Activated effector memory CD4-positive, alpha-beta T cell treated with anti-CD3 and anti-CD28 coated beads, Interleukin-2, amount 50 U/mL, for 16 hours (primary cell): ENCODE data around the gene SPNS2.

Source experiments
- DNase-seq: peaks from one replicate; pipeline ENCODE4 v3.0.0-alpha.2; 2020

The SPNS2 gene

DNA sequence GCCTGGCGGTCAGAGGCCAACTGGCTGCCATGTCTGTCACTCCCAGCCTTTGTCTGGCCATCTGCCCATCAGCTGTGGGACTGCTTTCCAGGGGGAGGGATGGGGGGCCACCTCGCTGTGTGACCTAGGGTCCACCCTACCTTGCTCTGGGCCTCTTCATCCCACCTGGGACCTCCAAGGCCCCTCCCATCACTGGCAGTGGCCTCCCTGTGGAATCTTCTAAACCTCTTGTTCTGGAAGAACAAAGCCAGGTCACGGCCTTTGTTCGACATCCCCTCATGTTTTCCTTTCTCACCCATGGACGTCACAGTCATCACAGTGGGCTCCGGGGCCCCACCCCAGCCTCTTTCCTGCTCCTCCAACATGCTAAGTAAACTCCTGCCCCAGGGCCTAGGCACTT lies 24.0 kb downstream of the SPNS2 start:
- DNase-seq = no peak

DNA sequence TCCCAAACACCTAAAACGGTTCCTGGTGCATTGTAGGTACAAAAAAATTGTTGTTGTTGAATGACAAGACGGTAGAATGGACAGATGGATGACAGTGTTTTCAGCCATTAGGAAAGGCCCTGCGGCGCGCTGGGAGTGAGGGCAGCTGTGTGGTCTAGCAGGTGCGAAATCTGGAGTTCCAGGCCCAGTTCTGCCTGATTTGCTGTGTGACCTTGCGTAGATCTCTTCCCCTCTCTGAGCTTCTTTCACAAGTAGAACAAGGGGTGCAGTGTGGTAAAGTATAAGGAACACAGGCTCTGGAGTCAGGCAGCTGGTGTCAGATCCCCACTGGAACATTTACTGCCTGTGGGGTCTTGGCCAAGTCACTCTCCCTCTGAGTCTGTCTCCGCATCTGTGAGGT lies 25.3 kb downstream of the SPNS2 start:
- no peak for DNase-seq

DNA sequence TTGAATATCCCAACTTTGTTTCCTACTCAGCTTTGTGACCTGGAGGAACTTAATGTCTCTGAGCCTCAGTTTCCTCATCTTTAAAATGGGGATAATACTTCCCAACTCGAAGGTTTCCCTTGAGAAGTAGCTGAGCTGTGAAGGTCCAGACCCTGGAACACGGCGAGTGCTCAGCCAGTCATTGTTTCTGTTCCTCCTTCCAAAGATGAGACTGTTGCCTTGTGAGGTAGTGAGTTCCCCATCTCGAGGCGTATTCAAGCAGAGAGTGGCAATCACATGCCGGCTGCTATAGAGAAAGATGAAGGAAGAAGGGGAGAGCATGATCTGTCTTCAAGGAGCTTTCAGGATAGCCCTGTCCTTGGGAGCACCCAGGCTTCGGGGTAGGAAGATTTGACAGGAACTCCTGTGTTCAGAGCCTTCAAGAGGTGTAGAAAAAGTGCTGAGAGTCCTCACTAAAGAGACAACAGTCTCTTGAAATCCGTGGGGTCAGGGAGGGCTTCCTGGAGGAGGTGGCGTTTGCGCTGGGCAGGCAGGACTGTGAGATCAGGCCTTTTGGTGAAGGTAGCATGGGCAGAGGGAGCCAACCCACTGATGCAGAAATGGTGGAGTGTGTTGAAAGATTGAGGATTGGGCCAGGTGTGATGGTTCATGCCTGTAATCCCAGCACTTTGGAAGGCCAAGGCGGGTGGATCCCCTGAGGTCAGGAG lies 27.2 kb downstream of the SPNS2 start:
- no peak for DNase-seq

DNA sequence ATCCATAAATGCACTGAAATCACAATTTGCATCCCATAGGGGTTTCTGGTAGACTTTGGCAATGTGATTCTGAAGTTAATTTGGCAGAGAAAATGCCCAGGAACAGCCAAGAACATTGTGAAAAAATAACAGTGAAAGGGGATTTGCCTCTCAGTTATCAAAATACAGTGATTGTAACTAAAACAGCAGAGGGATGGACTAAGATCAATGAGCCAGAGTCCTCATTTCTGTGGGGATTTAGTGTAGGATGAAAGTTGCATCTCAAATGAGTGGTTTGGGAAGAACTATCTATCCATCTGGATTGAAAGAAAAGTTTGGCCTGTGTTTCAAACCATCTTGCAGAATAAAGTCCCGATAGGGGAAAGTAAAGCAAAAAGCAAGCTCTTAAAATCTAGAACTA lies 28.5 kb downstream of the SPNS2 start:
- no peak for DNase-seq

DNA sequence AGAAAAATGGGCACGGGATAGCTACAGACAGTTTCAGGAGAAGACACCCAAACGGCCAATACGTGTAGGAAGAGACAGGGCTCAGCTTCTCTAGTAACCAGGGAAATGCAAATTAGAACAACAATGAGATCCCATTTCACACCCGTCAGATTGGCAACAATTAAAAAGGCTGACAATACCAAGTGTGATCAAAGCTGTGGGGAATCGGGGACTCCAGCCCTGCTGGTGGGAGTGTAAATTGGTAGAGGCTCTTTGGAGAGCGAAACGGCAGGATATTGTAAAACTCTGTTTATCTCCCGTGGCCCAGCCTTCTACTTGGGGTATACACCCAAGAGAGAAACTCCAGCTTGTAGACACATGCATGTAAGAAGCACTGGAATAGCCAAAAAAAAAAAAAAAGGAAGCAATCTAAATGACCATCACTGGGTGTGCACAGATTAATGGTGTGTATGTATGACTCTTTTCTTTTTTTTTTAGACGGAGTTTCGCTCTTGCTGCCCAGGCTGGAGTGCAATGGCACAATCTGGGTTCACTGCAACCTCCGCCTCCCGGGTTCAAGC lies 29.0 kb downstream of the SPNS2 start:
- no peak for DNase-seq

DNA sequence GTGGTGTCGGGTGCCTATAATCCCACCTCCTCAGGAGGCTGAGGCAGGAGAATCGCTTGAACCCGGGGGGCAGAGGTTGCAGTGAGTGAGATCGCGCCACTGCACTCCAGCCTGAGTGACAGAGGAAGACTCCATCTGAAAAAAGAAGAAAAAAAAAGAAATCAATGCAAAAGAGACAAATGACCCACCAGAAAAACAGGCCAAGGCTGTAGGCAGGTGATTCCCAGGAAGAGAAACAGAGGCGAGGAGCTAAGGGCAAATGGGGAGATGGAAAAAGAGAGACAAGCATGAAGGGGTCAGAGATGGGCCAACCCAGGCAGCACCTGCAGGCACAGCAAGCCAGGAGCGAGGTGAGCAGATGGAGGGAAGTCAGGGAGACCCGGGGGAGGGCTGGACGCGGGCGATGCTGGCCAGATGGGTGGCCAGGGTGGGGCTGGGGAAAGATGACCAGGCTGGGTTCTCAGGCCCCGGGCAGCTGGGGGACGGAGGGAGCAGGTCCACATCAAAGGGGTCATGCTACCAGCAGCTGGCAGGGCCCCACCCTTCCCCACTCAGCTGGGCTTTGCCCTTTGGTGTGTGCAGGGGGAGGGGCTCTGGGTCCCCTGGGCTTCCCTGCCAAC lies 31.0 kb downstream of the SPNS2 start:
- DNase-seq = no peak

DNA sequence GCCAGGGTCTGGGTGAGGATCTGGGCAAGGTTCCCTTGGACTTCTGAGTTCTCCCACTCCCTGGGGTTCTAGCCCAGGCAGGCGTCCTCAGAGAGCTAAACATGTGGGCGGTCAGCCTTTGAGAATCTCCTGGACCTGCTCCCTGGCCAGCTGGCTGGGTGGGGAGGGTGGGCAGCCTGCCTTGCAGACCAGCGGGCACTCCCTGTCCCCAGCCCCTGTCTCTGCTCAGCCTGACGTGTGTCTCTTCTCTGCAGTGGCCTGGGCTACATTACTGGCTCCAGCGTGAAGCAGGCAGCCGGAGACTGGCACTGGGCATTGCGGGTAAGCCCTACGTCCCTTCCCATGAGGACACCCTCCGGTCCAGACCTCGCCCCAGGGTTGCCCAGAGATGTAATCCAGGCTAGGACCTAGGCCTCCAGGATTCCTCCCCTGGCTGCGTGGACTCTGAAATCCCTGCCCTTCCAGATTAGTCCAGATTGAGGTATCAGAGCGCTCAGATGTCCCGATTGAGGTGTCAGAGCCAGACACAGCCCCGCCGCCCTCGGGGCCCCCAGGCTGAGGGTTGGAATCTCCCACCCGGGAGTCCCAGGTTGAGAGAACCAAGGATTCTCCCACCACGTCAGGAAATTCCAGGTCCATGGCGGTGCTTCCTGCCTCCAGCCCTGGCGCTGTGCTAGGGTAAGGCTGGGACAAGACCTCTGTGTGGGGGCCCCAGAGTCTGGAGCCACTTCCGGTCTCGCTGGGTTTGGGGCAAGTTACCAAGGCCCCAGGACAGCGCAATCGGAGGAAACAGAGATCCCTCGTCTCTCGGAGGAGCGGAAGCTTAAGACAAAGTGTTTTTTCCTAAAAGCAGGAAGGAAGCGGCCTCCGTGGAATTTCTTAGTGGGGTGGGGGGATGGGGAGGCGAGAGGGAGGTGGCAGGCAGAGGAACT lies 32.4 kb downstream of the SPNS2 start:
- DNase-seq = no peak

DNA sequence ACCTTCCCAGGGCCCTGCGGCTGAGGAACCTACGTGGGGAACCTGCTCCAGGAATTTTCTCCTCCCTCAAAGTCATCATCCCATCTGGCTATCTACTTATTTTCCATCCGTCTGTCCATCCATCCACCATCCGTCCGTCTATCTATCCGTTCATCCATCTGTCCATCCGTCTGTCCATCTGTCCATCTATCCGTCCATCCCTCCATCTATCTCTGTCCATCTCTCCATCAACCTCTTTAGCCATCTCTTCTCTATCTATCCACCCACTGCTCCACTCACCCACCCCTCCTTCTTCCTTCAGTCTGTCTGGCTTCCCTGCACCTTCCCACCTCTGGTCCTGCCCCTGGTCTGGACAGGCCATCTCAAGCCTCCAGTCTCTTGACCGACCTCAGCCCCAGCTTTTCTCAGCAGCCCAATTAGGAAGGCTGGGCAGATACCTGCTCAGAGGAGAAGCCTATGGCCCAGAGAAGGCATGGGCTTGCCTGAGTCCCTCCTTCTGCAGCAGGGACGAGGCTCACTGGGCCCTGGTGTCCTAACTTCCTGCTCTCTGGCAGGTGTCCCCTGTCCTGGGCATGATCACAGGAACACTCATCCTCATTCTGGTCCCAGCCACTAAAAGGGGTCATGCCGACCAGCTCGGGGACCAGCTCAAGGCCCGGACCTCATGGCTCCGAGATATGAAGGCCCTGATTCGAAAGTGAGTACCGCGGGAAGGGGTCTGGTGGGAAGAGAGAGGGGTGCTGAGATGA lies 33.5 kb downstream of the SPNS2 start:
- DNase-seq = no peak

DNA sequence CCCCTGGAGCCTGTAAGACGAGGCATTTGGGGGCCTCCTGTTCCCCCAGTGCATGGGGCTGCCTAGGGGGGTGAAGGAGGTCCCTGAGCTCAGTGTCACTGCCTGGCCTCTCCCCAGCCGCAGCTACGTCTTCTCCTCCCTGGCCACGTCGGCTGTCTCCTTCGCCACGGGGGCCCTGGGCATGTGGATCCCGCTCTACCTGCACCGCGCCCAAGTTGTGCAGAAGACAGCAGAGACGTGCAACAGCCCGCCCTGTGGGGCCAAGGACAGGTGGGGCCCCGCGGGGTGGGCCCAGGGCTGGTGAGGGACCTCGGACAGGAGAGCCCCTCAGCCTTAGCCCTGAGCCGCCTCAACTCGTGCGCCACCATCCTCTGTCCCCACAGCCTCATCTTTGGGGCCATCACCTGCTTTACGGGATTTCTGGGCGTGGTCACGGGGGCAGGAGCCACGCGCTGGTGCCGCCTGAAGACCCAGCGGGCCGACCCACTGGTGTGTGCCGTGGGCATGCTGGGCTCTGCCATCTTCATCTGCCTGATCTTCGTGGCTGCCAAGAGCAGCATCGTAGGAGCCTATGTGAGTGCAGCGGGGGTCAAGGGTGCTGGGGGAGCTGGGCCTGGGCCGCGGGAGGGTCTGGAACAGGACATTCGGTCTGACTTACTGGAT lies 34.3 kb downstream of the SPNS2 start:
- DNase-seq = no peak

DNA sequence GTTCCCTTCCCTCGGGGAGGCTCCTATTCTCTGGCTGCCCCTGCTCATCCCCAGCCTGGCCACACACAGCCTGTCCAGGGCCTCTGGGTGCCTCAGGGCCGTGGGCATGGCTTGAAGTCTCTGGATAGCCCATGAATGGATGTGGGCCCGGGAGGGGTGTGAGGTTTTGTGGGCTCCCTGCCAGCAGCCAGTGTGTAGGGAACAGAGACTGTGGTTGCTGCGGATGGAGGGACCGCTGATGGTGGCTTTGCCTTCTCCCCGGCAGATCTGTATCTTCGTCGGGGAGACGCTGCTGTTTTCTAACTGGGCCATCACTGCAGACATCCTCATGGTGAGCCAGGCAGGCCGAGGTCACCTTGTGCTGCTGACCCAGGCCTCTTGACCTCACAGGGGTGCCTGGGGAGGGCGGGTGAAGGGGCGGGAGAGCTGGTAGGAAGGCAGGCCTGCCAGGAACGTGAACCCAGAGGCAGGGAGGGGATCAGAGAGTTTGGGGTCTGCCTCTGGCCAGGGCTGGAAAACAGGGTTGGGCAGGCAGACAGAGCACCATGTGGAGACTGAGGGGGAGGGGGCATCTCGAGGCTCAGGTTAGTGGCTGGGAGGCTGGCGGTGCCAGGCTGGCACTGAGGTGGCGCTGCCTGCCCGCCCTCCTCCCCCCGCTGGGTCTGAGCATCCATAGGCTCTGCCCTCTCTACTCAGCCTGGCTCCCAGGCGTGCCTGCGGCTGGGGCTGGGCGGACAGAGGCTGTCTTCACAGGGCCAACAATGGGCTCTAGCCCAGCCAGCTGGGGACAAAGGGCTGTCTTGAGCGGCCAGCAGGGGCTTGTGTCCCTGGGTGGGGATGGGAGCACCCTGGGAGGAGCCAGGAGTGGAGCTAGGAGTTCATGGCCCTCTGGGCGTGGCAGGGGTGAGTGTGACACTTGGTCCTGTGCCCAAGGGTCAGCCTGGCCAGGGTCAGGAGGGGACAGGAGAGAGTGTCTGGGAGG lies 35.1 kb downstream of the SPNS2 start:
- no peak for DNase-seq

DNA sequence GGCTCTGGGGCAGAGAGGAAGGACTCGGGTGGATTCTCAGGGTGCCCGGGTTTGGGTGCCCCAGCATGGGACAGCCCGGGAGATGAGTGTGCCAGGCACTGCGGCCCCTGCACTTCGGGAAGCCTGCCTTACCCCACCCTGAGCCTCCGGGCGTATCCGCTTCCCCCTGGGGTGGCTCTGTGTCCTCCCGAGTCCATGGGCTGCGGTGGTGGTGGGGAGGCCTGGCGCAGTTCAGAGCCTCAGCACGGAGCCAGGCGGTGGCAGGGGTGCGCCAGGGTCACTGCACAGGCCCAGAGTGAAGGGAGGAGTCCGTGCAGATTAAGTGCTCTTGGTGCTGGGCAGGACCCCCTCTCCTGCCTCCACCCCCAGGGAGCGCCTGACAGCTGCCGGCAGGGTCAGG lies 35.8 kb downstream of the SPNS2 start:
- DNase-seq = no peak

DNA sequence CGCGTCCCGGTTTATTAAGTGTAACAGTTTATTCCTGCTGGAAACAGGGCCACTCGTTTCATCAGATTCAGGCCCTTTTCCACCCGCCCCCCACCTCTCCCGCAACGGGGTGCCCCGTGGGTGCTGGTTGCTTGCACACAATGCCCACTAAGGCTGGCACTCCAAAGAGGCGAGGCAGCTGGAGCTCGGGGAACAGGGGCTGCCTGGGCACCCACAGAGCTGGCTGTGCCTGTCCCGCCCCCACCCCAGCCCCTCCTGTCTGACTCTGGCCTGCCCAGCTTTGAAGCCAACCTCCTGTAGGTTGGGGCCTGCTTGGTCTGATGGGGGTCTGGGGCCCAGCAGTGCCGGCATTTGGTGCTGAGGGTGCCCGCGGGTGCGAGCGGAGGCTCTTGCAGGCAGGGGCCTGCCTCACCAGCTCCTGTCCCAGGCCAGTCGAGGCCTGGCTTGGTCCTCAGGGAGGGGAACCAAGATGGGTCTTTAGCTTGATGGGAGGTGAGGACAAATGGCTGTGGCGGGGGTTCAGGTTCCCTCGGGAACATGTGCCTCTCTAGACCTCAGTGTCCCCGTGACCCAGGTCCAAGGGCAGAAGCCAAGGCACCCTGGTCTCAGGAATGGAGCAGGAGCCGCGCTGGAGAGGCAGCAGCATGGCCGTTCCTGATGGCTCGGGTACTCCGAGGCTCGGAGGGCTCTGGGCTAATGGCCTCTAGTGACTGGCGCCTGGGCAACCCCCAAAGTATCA lies 36.4 kb downstream of the SPNS2 start:
- no peak for DNase-seq

DNA sequence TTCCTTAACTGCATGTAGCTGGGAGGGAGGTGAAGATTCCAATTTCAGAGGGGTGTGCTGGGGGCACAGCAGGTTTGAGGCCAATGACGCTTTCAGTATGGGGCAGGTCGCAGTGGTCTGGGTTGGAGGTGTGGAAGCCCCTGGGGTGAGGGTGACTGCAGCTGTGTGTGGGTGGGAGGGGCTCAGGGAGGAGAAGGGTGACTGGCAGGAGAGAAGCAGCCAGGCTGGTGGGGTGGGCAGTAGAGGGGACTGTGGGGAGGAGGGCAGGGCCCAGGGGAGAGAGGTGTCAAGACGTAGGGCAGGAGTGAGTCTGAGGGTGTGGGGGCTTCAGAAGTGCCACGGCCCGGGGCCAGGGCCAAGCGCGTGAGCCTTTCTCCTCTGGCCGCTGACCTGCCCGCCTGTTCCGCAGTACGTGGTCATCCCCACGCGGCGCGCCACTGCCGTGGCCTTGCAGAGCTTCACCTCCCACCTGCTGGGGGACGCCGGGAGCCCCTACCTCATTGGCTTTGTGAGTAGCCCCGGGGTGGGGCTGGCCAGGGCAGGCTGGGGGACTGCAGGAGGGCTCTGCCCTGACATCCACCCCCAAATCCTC lies 37.1 kb downstream of the SPNS2 start:
- DNase-seq = no peak

DNA sequence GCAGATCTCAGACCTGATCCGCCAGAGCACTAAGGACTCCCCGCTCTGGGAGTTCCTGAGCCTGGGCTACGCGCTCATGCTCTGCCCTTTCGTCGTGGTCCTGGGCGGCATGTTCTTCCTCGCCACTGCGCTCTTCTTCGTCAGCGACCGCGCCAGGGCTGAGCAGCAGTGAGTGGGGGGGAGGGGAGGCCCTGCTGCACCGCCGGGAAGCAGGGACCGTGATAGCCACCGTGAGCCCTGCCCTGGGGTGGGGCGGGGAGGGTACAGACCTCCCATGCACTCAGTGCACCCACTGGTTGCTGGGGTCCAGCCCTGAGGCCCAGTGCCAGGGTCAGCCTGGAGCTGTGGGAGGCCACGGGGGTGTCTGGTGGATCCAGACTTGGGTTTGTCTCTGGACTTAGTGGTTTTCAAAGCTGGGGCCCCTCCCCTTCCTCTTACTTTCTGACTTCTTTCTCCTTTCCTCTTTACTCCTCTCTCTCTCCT lies 37.6 kb downstream of the SPNS2 start:
- no peak for DNase-seq

DNA sequence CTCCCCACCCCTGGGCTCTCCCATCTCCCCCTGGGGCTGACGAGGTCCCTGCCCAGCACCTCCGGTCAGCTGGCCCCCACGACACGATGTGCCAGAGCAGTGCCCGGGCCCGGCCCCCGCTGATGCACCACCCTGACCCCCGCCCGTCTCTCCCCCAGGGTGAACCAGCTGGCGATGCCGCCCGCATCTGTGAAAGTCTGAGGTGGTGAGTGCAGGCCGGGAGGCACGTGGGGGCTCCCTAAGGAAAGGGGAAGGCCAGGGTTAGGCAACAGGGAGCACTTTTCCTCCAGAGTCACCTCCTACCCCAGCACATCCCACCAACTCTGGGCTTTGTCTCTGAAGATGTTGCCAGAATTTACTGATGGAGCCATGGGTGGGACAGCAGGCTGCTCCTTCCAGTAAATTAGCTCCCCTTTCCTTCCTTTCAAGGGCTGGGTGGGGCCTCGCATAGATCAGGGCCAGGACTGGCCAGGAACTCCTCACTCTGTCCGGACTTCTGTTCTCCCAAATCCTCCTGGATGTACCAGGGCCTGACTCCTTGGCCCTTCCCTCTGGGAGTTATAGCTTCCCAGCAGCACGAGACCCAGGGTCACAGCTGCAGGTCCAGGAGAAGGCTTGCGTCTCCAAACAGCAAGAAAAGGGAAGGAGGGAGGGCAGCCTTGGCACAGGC lies 38.2 kb downstream of the SPNS2 start:
- DNase-seq = no peak

DNA sequence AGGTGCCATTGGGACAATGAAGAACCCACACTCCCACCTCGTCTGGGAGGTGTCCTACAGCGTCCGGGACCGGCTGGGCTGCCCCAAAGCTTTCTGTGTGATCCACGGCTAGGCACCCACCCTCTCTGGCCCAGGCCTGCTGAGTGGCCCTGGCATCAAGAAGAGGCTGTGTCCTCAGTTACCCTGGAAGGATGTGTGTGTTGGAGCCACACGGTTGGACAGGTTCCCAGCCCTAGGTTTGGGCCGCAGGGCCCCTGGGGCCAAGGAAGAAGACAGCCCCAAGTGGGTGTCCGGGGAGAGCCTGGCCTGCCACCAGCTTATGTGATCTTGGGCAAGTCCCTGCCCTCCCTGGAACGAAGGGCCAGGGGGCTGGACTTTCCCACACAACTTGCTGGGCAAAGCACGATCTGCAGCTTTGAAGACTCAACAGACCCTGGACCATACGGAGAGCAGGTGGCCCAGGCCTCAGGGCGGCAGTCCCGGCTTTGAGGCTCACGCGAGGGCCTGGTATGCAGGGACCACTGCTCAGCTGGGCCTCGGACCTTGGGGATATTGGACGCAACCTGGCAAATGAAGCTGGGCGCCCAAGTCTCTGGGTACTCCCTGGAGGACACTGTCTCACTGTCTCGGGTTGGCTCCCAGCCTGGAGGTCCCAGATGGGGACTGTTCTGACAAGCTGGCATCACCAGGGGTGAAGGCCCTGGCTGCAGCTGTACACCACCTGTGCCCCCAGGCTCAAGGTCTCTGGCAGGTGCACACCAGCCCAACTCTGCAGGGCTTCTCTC lies 39.0 kb downstream of the SPNS2 start:
- no peak for DNase-seq

DNA sequence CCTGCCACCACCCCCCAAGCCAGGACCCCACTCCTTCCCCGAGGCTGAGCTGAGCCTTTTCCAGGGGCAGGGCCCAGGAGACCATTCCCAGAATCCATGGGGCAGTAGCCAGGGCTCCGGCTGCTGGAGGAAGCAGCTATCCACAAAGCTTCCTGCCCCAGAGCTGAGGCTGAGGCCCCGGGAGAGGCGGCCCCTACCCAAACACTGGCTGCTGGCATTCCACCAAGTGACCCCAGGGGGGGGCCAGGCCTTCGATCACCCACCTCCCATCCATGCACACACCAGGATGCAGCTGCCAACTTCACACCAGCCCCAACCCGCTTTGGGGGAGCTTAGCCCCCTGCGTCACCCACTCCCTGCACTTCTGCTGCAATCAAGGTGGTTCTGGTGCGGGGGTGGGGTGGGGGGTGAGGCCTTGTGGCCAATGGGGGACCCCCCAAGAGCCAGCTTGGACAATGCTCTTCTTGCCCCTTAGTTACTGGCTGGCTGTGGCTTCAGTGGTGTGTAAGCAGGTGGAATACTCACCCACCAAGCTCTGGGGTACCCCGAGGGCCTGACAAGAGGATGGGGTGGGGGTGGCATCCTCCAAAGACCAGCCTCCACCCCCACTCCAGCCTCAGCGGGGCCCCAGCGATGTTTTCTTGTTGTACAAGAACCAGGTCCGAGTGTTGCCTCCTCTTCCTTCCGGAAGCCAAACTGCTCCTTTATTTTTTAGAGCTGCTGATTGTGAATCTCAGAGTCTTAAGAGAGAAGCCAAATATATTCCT lies 39.7 kb downstream of the SPNS2 start:
- no peak for DNase-seq
